A673 (cell line): ENCODE data around the gene CETP. TPM values are rescaled to one million over a fixed set of nuclear protein-coding genes. Genes with fewer than 3 reads are reported as not detected.

Source experiments
- BruUV-seq: library from RNA; stranded (reverse); fragments of 400-500 nt; replicated peaks from 2 replicates; lab custom pipeline; 2021; lab: Mats Ljungman, UMichigan
- CTCF ChIA-PET: fragments of 300-600 bp; sonication (Branson Sonifier 250); formaldehyde crosslinking; loops from one replicate; lab custom pipeline; 2022; ENCODE audit warnings: antibody characterized with exemption; lab: Charles Lee
- POLR2A ChIA-PET: fragments of 300-600 bp; sonication (Branson Sonifier 250); formaldehyde crosslinking; loops from one replicate; lab custom pipeline; 2022; ENCODE audit warnings: antibody characterized with exemption; ENCODE audit not compliant: low non-redundant PET; lab: Charles Lee
- DNase-seq: peaks from one replicate; pipeline ENCODE4 v3.0.0-alpha.2; 2015; ENCODE audit warnings: low spot score
- H3K27ac ChIP-seq: fragments of 200-600 bp; sonication (generic); 2 replicates; pipeline ENCODE4 v1.5.1; 2016; ENCODE audit warnings: mixed run types, low read depth, mild to moderate bottlenecking, mixed read lengths, antibody characterized with exemption, low read length; ENCODE audit not compliant: poor library complexity, severe bottlenecking
- H3K27me3 ChIP-seq: fragments of 200-600 bp; sonication (generic); replicated peaks from 2 replicates; pipeline ENCODE4 v1.6.1; 2017; ENCODE audit warnings: mixed run types, low read depth, mild to moderate bottlenecking, mixed read lengths, antibody characterized with exemption, low read length; ENCODE audit not compliant: insufficient read depth, poor library complexity
- H3K36me3 ChIP-seq: fragments of 200-600 bp; sonication (generic); 2 replicates; pipeline ENCODE4 v1.6.1; 2016; ENCODE audit warnings: mixed run types, mild to moderate bottlenecking, mixed read lengths, antibody characterized with exemption, low read length; ENCODE audit not compliant: insufficient read depth, poor library complexity, severe bottlenecking
- H3K4me1 ChIP-seq: fragments of 200-600 bp; sonication (generic); 2 replicates; pipeline ENCODE4 v1.6.1; 2017; ENCODE audit warnings: mixed run types, mild to moderate bottlenecking, mixed read lengths, antibody characterized with exemption, low read length; ENCODE audit not compliant: insufficient read depth, poor library complexity, severe bottlenecking
- H3K4me3 ChIP-seq: fragments of 200-600 bp; sonication (generic); 2 replicates; pipeline ENCODE4 v1.5.1; 2016; ENCODE audit warnings: low read depth, mixed run types, mild to moderate bottlenecking, mixed read lengths, low read length; ENCODE audit not compliant: poor library complexity, severe bottlenecking
- H3K9me3 ChIP-seq: fragments of 200-600 bp; sonication (generic); 2 replicates; pipeline ENCODE4 v1.6.1; 2016; ENCODE audit warnings: mixed run types, low read depth, mild to moderate bottlenecking, mixed read lengths, antibody characterized with exemption, low read length; ENCODE audit not compliant: poor library complexity, severe bottlenecking
- CTCF ChIP-seq: fragments of 300-800, 200-600 bp; sonication (generic); conservative IDR thresholded peaks from 2 replicates; pipeline ENCODE4 v1.5.1; 2017; ENCODE audit warnings: low read depth, mild to moderate bottlenecking, antibody characterized with exemption, low read length, moderate library complexity, mixed read lengths
- EZH2 ChIP-seq: fragments of 200-600 bp; sonication (generic); IDR thresholded peaks from 2 replicates; pipeline ENCODE4 v1.6.1; 2017; ENCODE audit warnings: borderline replicate concordance, low read depth, mild to moderate bottlenecking, mixed read lengths, antibody characterized with exemption, low read length; ENCODE audit not compliant: poor library complexity, severe bottlenecking
- intact Hi-C: fragments of 100-400 bp; cut with micrococcal nuclease; formaldehyde crosslinking; loops from one replicate; pipeline ENCODE4 v1.10.0; 2022; ENCODE audit not compliant: unreplicated experiment
- total RNA-seq: library from RNA; stranded (reverse); gene quantifications from 2 replicates; pipeline ENCODE4 v1.2.3, GENCODE V29; 2021

The CETP gene
- total RNA-seq, 1 experiment from 2014 or later: not detected

- intact Hi-C loops: no loop called here
These were observed 16.2 kb downstream of the CETP start for GRCh38 chr16:56977823-56978430.

GRCh38 chr16:56980201-56980535, 18.4 kb downstream of the CETP start:
- Histone ChIP-seq H3K27me3 (no peaks in the 10 kb centered on the region), H3K27ac (no peak overlapping the region), H3K9me3 (no peaks in the 10 kb centered on the region), H3K4me3 (no peak overlapping the region), H3K36me3 (no peaks in the 10 kb centered on the region), H3K4me1 (peaks cover 6% of the 10 kb centered on the region)
- POLR2A ChIA-PET: no interaction called here
- intact Hi-C loops: no loop called here
- CTCF ChIA-PET: no interaction called here
- DNase-seq: no peak
- TF ChIP-seq CTCF (no peak), EZH2 (no peak)
- no TSS peak for BruUV-seq

More at GRCh38 chr16:56977823-56978430, 16.2 kb downstream of the CETP start:
- TF ChIP-seq CTCF (no peak), EZH2 (no peak)
- CTCF ChIA-PET: no interaction called here
- POLR2A ChIA-PET: no interaction called here
- H3K27ac ChIP-seq: no peak overlapping the region
- H3K9me3 ChIP-seq: no peaks in the 10 kb centered on the region
- H3K4me1 ChIP-seq: peaks cover 4% of the 10 kb centered on the region
- no peaks in the 10 kb centered on the region for H3K27me3 ChIP-seq
- DNase-seq: no peak
- no TSS peak for BruUV-seq
- H3K4me3 ChIP-seq: no peak overlapping the region
- H3K36me3 ChIP-seq: no peaks in the 10 kb centered on the region

- POLR2A ChIA-PET: no interaction called here
- Histone ChIP-seq H3K4me1 (peaks cover 15% of the 10 kb centered on the region), H3K4me3 (no peak overlapping the region), H3K9me3 (no peaks in the 10 kb centered on the region), H3K27me3 (no peaks in the 10 kb centered on the region), H3K27ac (no peak overlapping the region), H3K36me3 (no peaks in the 10 kb centered on the region)
- CTCF ChIA-PET: no interaction called here
- no peak for TF ChIP-seq CTCF
- no peak for TF ChIP-seq EZH2
- intact Hi-C loops: no loop called here
- no peak for DNase-seq
- no TSS peak for BruUV-seq
These were observed 19.3 kb downstream of the CETP start for GRCh38 chr16:56980792-56981724.
